B cell (primary cell): ENCODE data around the gene PSG1. TPM values are rescaled to one million over a fixed set of nuclear protein-coding genes. Genes with fewer than 3 reads are reported as not detected.
"Not testable (repeated sequence)": the region's sequence is repeated elsewhere in the genome, so short reads cannot be mapped to it uniquely, and the experiment has no call there.

ENCODE experiments used
- ATAC-seq: fragments of 200-7000 bp; cut with Tn5 transposase; one replicate; pipeline ENCODE4 v1.10.0; 2021; ENCODE audit warnings: low read depth, mild to moderate bottlenecking, moderate number of reproducible peaks, moderate library complexity
- CTCF ChIA-PET: fragments of 350-600 bp; sonication (Branson Sonifier 250); formaldehyde crosslinking; loops from one replicate; lab custom pipeline; 2021; ENCODE audit warnings: antibody characterized with exemption, inconsistent platforms; lab: Charles Lee
- POLR2A ChIA-PET: fragments of 350-600 bp; sonication (Branson Sonifier 250); formaldehyde crosslinking; loops from one replicate; lab custom pipeline; 2021; ENCODE audit warnings: antibody characterized with exemption; lab: Charles Lee
- DNase-seq: peaks from one replicate; pipeline ENCODE4 v3.0.0; 2013
- H2AFZ ChIP-seq: 2 replicates; pipeline ENCODE4 v1.6.1; 2012; ENCODE audit warnings: mild to moderate bottlenecking, low read depth, low read length; ENCODE audit not compliant: insufficient read depth, poor library complexity, severe bottlenecking
- H3K27ac ChIP-seq, 2 donors: 1 replicate in 1 of 2; 2 replicates in 1 of 2; pipeline ENCODE4 v1.5.1; 2012 to 2013; ENCODE audit warnings: low read length in 2 of 2, mild to moderate bottlenecking in 2 of 2, moderate library complexity in 1 of 2
- H3K27me3 ChIP-seq, 4 experiments: fragments of 200-600 bp in 1 of 4; sonication (generic) in 1 of 4; replicated peaks in 1 of 4; 1 replicate in 2 of 4; 2 replicates in 2 of 4; pipeline versions ENCODE4 v1.6.1 to v1.7.0; 2013 to 2016; ENCODE audit warnings: low read length in 3 of 4, mild to moderate bottlenecking in 2 of 4, mixed read lengths in 1 of 4, moderate library complexity in 1 of 4; ENCODE audit not compliant: insufficient read depth in 4 of 4, control insufficient read depth in 3 of 4; ENCODE audit errors: control extremely low read depth in 1 of 4
- H3K36me3 ChIP-seq, 2 experiments: replicated peaks in 1 of 2; 1 replicate in 1 of 2; 2 replicates in 1 of 2; pipeline versions ENCODE4 v1.6.1 to v1.7.1; 2013; ENCODE audit warnings: low read length in 1 of 2; ENCODE audit not compliant: insufficient read depth in 2 of 2, control insufficient read depth in 1 of 2; ENCODE audit errors: control extremely low read depth in 1 of 2, extremely low read depth in 1 of 2
- H3K4me1 ChIP-seq, 2 donors: fragments of 200-600 bp in 1 of 2; sonication (generic) in 1 of 2; 1 replicate in 1 of 2; 2 replicates in 1 of 2; pipeline versions ENCODE4 v1.5.1 to v1.6.1; 2013 to 2017; ENCODE audit warnings: low read length in 2 of 2; ENCODE audit not compliant: control insufficient read depth in 2 of 2, insufficient read depth in 2 of 2
- H3K4me2 ChIP-seq: replicated peaks from 2 replicates; pipeline ENCODE3; 2012; ENCODE audit warnings: mild to moderate bottlenecking, low read depth, low read length; ENCODE audit not compliant: poor library complexity, severe bottlenecking
- H3K4me3 ChIP-seq, 5 experiments: fragments of 200-600 bp in 1 of 5; sonication (generic) in 1 of 5; 1 replicate in 3 of 5; 2 replicates in 2 of 5; pipeline versions ENCODE4 v1.5.1 to v1.7.0; 2011 to 2016; ENCODE audit warnings: low read length in 4 of 5, mild to moderate bottlenecking in 4 of 5, low read depth in 2 of 5, control low read depth in 1 of 5, moderate library complexity in 1 of 5; ENCODE audit not compliant: insufficient read depth in 1 of 5; ENCODE audit errors: control extremely low read depth in 1 of 5, extremely low read depth in 1 of 5
- H3K79me2 ChIP-seq: fragments of 200-600 bp; sonication (generic); one replicate; pipeline ENCODE4 v1.6.0; 2016; ENCODE audit warnings: low read length; ENCODE audit not compliant: control insufficient read depth, insufficient read depth
- H3K9ac ChIP-seq: fragments of 200-600 bp; sonication (generic); 2 replicates; pipeline ENCODE4 v1.6.1; 2017; ENCODE audit warnings: mild to moderate bottlenecking, low read length, moderate library complexity
- H3K9me3 ChIP-seq, 3 donors: one replicate each; pipeline versions ENCODE4 v1.6.1 to v1.7.1; 2013; ENCODE audit warnings: low read length in 2 of 3; ENCODE audit not compliant: control insufficient read depth in 2 of 3, insufficient read depth in 1 of 3; ENCODE audit errors: control extremely low read depth in 1 of 3
- H4K20me1 ChIP-seq: 2 replicates; pipeline ENCODE4 v1.6.0; 2012; ENCODE audit warnings: mild to moderate bottlenecking, low read length; ENCODE audit not compliant: insufficient read depth, control insufficient read depth, poor library complexity, severe bottlenecking
- H3K27ac Mint-ChIP-seq: one replicate; pipeline ENCODE4 v1.8.0; 2021; ENCODE audit warnings: mixed read lengths
- H3K27me3 Mint-ChIP-seq: one replicate; pipeline ENCODE4 v1.8.0; 2021; ENCODE audit warnings: mixed read lengths
- H3K4me1 Mint-ChIP-seq: one replicate; pipeline ENCODE4 v1.8.0; 2021; ENCODE audit warnings: mixed read lengths
- H3K4me3 Mint-ChIP-seq: one replicate; pipeline ENCODE4 v1.8.0; 2021; ENCODE audit warnings: mixed read lengths
- H3K9me3 Mint-ChIP-seq: one replicate; pipeline ENCODE4 v1.8.0; 2022; ENCODE audit warnings: mixed read lengths; ENCODE audit not compliant: insufficient read depth
- EZH2 ChIP-seq: IDR thresholded peaks from 2 replicates; pipeline ENCODE4 v1.6.1; 2012; ENCODE audit warnings: borderline replicate concordance, low read depth, mild to moderate bottlenecking, moderate library complexity, low read length; ENCODE audit not compliant: insufficient read depth, poor library complexity, severe bottlenecking
- WGBS: methylation state at CpG from one replicate; pipeline ENCODE4 v1.1.5; 2013; ENCODE audit warnings: missing lambda C conversion rate; ENCODE audit not compliant: insufficient coverage; 5-methylcytosine and 5-hydroxymethylcytosine counted together
- intact Hi-C: fragments of 100-400 bp; cut with micrococcal nuclease; formaldehyde crosslinking; loops from one replicate; pipeline ENCODE4 v1.10.0; 2022
- polyA plus RNA-seq: library from polyadenylated mRNA; depleted of rRNA; stranded (reverse); fragments of >200 nt; gene quantifications from 2 replicates; pipeline ENCODE4 v1.2.3, GENCODE V29; 2012
- total RNA-seq, 2 donors: library from RNA; stranded (reverse); fragments of 120-200 nt in 1 of 2; gene quantifications; 1 replicate in 1 of 2; 2 replicates in 1 of 2; pipeline versions ENCODE4 v1.2.3 to v1.2.4, GENCODE V29; 2013 to 2022
- TF ChIP-seq, protein P1 (sequence below): fragments of 200-600 bp; IDR thresholded peaks from one replicate; pipeline ENCODE4 v1.8.0; 2022; ENCODE audit warnings: antibody characterized with exemption, mild to moderate bottlenecking

PSG1 gene
- total and polyA plus RNA-seq, 2 donors (not counting 1 experiment from before 2014, with no cell fraction given) = not detected

DNA sequence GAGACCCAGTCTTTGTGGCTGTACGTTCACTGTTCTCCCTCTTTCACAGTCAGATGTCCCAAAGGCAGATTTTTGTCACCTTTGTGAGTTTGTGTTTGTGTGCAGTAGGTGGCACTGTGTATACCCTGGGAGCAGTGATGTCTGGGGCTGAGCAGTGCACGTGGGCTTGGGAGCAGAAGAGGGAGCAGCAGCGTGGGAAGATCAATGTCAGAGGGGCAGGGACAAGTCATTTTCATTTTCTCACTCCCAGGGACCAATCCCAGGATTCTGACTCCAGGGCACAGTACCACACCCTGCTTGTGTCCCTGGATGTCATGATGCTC lies 40.2 kb upstream of the PSG1 start:
- intact Hi-C loops = no loop called here

DNA sequence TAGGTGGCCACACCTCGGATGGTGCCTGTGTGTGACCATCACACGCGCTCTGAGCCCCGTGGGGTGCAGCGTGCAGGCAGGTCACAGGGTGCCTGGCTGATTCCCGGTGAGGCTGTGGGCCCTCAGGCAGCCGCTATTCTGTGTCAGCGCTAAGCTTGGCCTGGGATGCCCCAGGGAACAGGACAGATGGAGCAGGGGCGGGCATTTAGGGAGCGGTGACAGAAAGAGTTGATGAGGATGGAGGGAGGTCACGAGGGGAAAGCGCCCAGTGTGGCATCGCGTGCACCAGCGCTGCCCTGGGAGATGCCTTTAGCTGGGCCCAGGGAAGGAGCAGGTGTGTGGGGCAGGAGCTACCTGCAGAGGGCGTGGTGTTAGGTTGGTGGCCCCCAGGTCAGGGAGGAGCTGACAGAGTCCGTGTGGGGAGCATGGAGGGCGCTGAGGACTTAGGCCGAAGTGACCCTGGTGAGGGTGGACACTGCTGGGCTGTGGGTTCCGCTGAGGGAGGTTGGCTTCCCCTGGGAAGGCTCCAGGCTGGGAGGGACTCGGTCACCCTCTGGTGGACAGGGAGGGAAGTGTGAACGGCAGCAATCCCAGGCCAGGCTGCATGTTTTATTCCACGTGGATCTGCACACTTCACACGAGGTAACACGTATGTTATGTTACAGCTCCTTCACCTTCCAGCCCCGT lies 39.7 kb upstream of the PSG1 start:
- H3K4me1 Mint-ChIP-seq, H3K4me2 ChIP-seq, POLR2A ChIA-PET, ATAC-seq, H3K9ac ChIP-seq, H4K20me1 ChIP-seq, DNase-seq, H3K27me3 Mint-ChIP-seq, CTCF ChIA-PET, H3K36me3 ChIP-seq, H2AFZ ChIP-seq, H3K27me3 ChIP-seq, H3K27ac ChIP-seq, H3K4me3 ChIP-seq, H3K4me1 ChIP-seq, intact Hi-C loops, H3K9me3 ChIP-seq, H3K79me2 ChIP-seq, H3K9me3 Mint-ChIP-seq, H3K4me3 Mint-ChIP-seq, H3K27ac Mint-ChIP-seq: not testable (repeated sequence)
- WGBS = 85% methylated on average over 22 of the region's 26 CpGs

More for the DNA sequence above, 40.2 kb upstream of the PSG1 start:
- H3K4me3 Mint-ChIP-seq = no peak overlapping the region
- no peak overlapping the region for H2AFZ ChIP-seq
- CTCF ChIA-PET = no interaction called here
- no peak overlapping the region for H3K4me2 ChIP-seq
- POLR2A ChIA-PET = no interaction called here
- H3K27ac ChIP-seq = no peak overlapping the region
- TF ChIP-seq, protein P1, sequence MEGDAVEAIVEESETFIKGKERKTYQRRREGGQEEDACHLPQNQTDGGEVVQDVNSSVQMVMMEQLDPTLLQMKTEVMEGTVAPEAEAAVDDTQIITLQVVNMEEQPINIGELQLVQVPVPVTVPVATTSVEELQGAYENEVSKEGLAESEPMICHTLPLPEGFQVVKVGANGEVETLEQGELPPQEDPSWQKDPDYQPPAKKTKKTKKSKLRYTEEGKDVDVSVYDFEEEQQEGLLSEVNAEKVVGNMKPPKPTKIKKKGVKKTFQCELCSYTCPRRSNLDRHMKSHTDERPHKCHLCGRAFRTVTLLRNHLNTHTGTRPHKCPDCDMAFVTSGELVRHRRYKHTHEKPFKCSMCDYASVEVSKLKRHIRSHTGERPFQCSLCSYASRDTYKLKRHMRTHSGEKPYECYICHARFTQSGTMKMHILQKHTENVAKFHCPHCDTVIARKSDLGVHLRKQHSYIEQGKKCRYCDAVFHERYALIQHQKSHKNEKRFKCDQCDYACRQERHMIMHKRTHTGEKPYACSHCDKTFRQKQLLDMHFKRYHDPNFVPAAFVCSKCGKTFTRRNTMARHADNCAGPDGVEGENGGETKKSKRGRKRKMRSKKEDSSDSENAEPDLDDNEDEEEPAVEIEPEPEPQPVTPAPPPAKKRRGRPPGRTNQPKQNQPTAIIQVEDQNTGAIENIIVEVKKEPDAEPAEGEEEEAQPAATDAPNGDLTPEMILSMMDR = no peak
- no peak for TF ChIP-seq EZH2
- no peak overlapping the region for H3K9ac ChIP-seq
- no peaks in the 10 kb centered on the region for H3K36me3 ChIP-seq
- DNase-seq = no peak
- no peaks in the 10 kb centered on the region for H4K20me1 ChIP-seq
- H3K27ac Mint-ChIP-seq = no peak overlapping the region
- WGBS = 0% methylated on average over 2 of the region's 3 CpGs
- H3K27me3 Mint-ChIP-seq = peaks cover 2% of the 10 kb centered on the region
- no peaks in the 10 kb centered on the region for H3K9me3 Mint-ChIP-seq
- H3K4me3 ChIP-seq = no peak overlapping the region
- ATAC-seq = no peak
- peaks cover 0 to 3% (median 0%) of the 10 kb centered on the region in 4 experiments for H3K27me3 ChIP-seq
- no peaks in the 10 kb centered on the region for H3K9me3 ChIP-seq
- H3K4me1 ChIP-seq = no peaks in the 10 kb centered on the region
- H3K4me1 Mint-ChIP-seq = no peaks in the 10 kb centered on the region
- no peaks in the 10 kb centered on the region for H3K79me2 ChIP-seq

DNA sequence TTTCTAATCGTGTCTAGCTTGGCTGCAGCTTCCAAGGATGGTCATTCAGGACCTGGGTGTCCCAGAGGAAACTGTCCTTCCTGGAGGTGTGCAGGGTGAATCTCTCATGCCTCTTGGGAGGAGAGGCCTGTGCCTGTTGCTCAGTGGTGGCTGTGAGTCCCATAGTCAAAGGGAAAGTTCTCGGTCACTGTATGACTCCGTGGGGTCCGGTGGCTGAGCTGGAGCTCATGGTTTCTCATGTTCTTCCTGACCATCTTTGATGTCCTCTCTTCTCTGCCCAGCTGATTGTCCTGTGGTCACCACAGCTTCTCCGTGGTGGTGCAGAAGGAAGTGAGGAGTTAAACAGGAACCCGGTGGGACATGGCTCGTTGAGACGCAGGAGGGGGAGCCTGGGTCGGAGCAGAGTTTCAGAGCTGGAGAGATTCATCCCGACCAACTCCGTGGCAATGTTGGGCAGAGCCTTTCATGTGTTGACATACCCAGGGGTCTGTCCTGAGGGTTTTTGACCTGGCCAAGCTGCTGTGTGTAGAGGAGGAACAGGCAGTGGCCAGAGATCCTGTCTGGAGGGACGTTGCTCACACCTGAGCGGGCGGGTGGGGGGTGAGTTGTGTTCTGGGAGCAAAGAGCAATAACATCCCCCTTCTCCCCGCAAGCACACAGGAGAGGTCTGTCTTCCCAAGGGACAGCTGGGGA lies 39.0 kb upstream of the PSG1 start:
- POLR2A ChIA-PET, DNase-seq, intact Hi-C loops, H2AFZ ChIP-seq, H3K27ac Mint-ChIP-seq, H3K9me3 Mint-ChIP-seq, H3K79me2 ChIP-seq, H3K4me1 Mint-ChIP-seq, ATAC-seq, H3K27me3 ChIP-seq, H3K27ac ChIP-seq, CTCF ChIA-PET, H3K27me3 Mint-ChIP-seq, H3K36me3 ChIP-seq, H4K20me1 ChIP-seq, H3K9me3 ChIP-seq, H3K9ac ChIP-seq, H3K4me1 ChIP-seq, H3K4me3 Mint-ChIP-seq, H3K4me3 ChIP-seq, H3K4me2 ChIP-seq: not testable (repeated sequence)
- 61% methylated on average over 11 of the region's 15 CpGs for WGBS
